H1 (cell line): ENCODE measurements around the gene CDC27.

Experiments used
- ASH2L ChIP-seq: fragments of 200-600, 300-600 bp; sonication (generic); IDR thresholded peaks from one replicate; pipeline ENCODE4 v1.7.1; 2017; ENCODE audit warnings: low read length
- EP300 ChIP-seq, 2 experiments: IDR thresholded peaks; 1 replicate in 1 of 2; 2 replicates in 1 of 2; pipeline ENCODE4 v1.6.1; 2011 to 2012; ENCODE audit warnings: low read depth in 2 of 2, low read length in 2 of 2, mild to moderate bottlenecking in 2 of 2, borderline replicate concordance in 1 of 2, inconsistent platforms in 1 of 2, moderate library complexity in 1 of 2
- EZH2 ChIP-seq: fragments of 200-600 bp; sonication (generic); IDR thresholded peaks from 2 replicates; pipeline ENCODE4 v1.7.1; 2012; ENCODE audit warnings: low read depth, mild to moderate bottlenecking, moderate library complexity, low read length, inconsistent platforms; ENCODE audit not compliant: severe bottlenecking
- FOSL1 ChIP-seq: IDR thresholded peaks from 2 replicates; pipeline ENCODE4 v1.6.1; 2011; ENCODE audit warnings: mild to moderate bottlenecking, low read depth, low read length, moderate library complexity; ENCODE audit not compliant: insufficient read depth
- JUN ChIP-seq: IDR thresholded peaks from 2 replicates; pipeline ENCODE4 v1.6.1; 2011; ENCODE audit warnings: low read depth, mild to moderate bottlenecking, improper control_type of control experiment, low read length
- POLR2A ChIP-seq, 2 experiments: IDR thresholded peaks; 1 replicate in 1 of 2; 2 replicates in 1 of 2; pipeline ENCODE4 v1.6.1; 2011; ENCODE audit warnings: low read depth in 2 of 2, low read length in 2 of 2, mild to moderate bottlenecking in 2 of 2; ENCODE audit errors: control extremely low read depth in 1 of 2
- RAD21 ChIP-seq, 2 experiments: IDR thresholded peaks in 1 of 2; conservative IDR thresholded peaks in 1 of 2; 2 replicates each; pipeline ENCODE4 v1.6.1; 2011; ENCODE audit warnings: low read depth in 2 of 2, low read length in 2 of 2, improper control_type of control experiment in 1 of 2, inconsistent platforms in 1 of 2, mild to moderate bottlenecking in 1 of 2, moderate library complexity in 1 of 2
- RFX5 ChIP-seq: IDR thresholded peaks from 2 replicates; pipeline ENCODE4 v1.6.1; 2011; ENCODE audit warnings: low read depth, low read length, improper control_type of control experiment, borderline replicate concordance
- RNF2 ChIP-seq: fragments of 200-900, 300-1000 bp; sonication (generic); IDR thresholded peaks from 2 replicates; pipeline ENCODE4 v1.7.1; 2016; ENCODE audit warnings: borderline replicate concordance, low read depth, mild to moderate bottlenecking, antibody characterized with exemption, low read length; ENCODE audit not compliant: poor library complexity, severe bottlenecking; ENCODE audit errors: missing control alignments
- SAP30 ChIP-seq: fragments of 300-600 bp; sonication (generic); IDR thresholded peaks from 2 replicates; pipeline ENCODE4 v1.7.1; 2012; ENCODE audit warnings: low read length, moderate library complexity, mild to moderate bottlenecking, inconsistent platforms; ENCODE audit not compliant: insufficient read depth, insufficient replicate concordance
- SIN3A ChIP-seq, 2 experiments: IDR thresholded peaks in 1 of 2; conservative IDR thresholded peaks in 1 of 2; 2 replicates each; pipeline ENCODE4 v1.6.1; 2011 to 2012; ENCODE audit warnings: low read length in 2 of 2, improper control_type of control experiment in 1 of 2, low read depth in 1 of 2, mild to moderate bottlenecking in 1 of 2
- TAF1 ChIP-seq: IDR thresholded peaks from 2 replicates; pipeline ENCODE4 v1.6.1; 2011; ENCODE audit warnings: mild to moderate bottlenecking, low read depth, low read length
- TF ChIP-seq, protein P1 (sequence below), 3 experiments: IDR thresholded peaks; 1 replicate in 2 of 3; 2 replicates in 1 of 3; pipeline versions ENCODE4 v1.5.1 to v1.6.1; 2011; ENCODE audit warnings: low read length in 3 of 3, mild to moderate bottlenecking in 3 of 3, inconsistent platforms in 2 of 3, low read depth in 1 of 3, moderate library complexity in 1 of 3; ENCODE audit not compliant: insufficient read depth in 1 of 3; ENCODE audit errors: control extremely low read depth in 1 of 3
- TF ChIP-seq, protein P2 (sequence below): IDR thresholded peaks from 2 replicates; pipeline ENCODE4 v1.6.1; 2012; ENCODE audit warnings: inconsistent platforms

DNA sequence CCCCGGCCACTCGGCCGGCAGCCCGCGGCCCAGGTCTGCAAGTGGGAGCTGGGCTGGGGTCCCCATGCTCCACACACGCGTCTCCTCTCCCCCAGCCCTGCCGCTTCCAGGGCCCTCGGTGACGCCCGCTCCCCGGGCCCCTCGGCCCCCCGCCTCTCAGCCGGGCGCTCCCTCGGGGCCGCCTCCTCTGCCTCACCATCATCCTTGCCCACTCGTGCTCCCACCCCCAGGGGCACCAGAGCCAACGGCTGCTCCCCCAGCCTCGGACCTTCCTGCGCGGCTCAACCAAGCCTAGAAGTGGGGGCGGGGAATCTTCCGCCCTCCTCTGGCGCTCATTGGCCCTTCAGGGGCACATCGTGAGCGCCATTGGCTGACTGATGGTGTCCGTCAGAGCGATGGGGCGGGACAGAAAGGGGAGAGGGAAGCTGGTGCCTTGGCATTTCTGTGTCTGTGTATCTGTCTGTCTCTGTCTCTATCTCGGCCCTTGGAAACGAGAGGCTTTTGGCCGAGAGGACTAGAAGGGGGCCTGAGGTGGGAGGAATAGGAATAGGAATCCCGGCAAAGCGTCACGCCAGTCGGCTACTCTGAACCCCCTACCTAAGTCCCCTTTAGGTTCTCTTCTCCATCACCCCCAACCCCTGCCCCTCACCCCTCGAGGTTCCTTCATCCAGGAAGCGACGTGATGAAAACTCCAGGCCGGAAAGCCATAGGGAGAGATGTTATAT, 88.9 kb downstream of the CDC27 start:
- no peak for TF ChIP-seq EP300 (IDR thresholded peaks at IDR 0.05; ENCODE audit: borderline replicate concordance in 1 of 2, low read depth in 2 of 2, low read length in 2 of 2)
- TF ChIP-seq SIN3A (conservative IDR thresholded peaks at IDR 0.05 in 1 of 2, IDR thresholded peaks at IDR 0.05 in 1 of 2; ENCODE audit: low read depth in 1 of 2, low read length in 2 of 2) = no peak
- no peak for TF ChIP-seq RNF2
- no peak for TF ChIP-seq SAP30
- TF ChIP-seq POLR2A (IDR thresholded peaks at IDR 0.05; ENCODE audit: control extremely low read depth in 1 of 2, low read depth in 2 of 2, low read length in 2 of 2) = no peak
- no peak for TF ChIP-seq ASH2L
- TF ChIP-seq, protein P1, sequence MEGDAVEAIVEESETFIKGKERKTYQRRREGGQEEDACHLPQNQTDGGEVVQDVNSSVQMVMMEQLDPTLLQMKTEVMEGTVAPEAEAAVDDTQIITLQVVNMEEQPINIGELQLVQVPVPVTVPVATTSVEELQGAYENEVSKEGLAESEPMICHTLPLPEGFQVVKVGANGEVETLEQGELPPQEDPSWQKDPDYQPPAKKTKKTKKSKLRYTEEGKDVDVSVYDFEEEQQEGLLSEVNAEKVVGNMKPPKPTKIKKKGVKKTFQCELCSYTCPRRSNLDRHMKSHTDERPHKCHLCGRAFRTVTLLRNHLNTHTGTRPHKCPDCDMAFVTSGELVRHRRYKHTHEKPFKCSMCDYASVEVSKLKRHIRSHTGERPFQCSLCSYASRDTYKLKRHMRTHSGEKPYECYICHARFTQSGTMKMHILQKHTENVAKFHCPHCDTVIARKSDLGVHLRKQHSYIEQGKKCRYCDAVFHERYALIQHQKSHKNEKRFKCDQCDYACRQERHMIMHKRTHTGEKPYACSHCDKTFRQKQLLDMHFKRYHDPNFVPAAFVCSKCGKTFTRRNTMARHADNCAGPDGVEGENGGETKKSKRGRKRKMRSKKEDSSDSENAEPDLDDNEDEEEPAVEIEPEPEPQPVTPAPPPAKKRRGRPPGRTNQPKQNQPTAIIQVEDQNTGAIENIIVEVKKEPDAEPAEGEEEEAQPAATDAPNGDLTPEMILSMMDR (IDR thresholded peaks at IDR 0.05; ENCODE audit: control extremely low read depth in 1 of 3, insufficient read depth in 1 of 3, low read depth in 1 of 3, low read length in 3 of 3) = no peak
- no peak for TF ChIP-seq FOSL1
- TF ChIP-seq, protein P2, sequence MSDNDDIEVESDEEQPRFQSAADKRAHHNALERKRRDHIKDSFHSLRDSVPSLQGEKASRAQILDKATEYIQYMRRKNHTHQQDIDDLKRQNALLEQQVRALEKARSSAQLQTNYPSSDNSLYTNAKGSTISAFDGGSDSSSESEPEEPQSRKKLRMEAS = peak; percentile 31
- 0 out of 2 replicates have a peak, but pooled peaks have one; percentile 20 for TF ChIP-seq TAF1
- TF ChIP-seq RFX5 = no peak
- no peak for TF ChIP-seq JUN
- TF ChIP-seq EZH2 = no peak
- TF ChIP-seq RAD21 (IDR thresholded peaks at IDR 0.05 in 1 of 2, conservative IDR thresholded peaks at IDR 0.05 in 1 of 2; ENCODE audit: low read depth in 2 of 2, low read length in 2 of 2) = no peak
